Measurements from ENCODE around the gene RASGRF1.
"Not testable (repeated sequence)": the region's sequence is repeated elsewhere in the genome, so short reads cannot be mapped to it uniquely, and the experiment has no call there.

RASGRF1 gene, protein sequence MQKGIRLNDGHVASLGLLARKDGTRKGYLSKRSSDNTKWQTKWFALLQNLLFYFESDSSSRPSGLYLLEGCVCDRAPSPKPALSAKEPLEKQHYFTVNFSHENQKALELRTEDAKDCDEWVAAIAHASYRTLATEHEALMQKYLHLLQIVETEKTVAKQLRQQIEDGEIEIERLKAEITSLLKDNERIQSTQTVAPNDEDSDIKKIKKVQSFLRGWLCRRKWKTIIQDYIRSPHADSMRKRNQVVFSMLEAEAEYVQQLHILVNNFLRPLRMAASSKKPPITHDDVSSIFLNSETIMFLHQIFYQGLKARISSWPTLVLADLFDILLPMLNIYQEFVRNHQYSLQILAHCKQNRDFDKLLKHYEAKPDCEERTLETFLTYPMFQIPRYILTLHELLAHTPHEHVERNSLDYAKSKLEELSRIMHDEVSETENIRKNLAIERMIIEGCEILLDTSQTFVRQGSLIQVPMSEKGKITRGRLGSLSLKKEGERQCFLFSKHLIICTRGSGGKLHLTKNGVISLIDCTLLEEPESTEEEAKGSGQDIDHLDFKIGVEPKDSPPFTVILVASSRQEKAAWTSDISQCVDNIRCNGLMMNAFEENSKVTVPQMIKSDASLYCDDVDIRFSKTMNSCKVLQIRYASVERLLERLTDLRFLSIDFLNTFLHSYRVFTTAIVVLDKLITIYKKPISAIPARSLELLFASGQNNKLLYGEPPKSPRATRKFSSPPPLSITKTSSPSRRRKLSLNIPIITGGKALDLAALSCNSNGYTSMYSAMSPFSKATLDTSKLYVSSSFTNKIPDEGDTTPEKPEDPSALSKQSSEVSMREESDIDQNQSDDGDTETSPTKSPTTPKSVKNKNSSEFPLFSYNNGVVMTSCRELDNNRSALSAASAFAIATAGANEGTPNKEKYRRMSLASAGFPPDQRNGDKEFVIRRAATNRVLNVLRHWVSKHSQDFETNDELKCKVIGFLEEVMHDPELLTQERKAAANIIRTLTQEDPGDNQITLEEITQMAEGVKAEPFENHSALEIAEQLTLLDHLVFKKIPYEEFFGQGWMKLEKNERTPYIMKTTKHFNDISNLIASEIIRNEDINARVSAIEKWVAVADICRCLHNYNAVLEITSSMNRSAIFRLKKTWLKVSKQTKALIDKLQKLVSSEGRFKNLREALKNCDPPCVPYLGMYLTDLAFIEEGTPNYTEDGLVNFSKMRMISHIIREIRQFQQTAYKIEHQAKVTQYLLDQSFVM (N-terminal part only)

DNA sequence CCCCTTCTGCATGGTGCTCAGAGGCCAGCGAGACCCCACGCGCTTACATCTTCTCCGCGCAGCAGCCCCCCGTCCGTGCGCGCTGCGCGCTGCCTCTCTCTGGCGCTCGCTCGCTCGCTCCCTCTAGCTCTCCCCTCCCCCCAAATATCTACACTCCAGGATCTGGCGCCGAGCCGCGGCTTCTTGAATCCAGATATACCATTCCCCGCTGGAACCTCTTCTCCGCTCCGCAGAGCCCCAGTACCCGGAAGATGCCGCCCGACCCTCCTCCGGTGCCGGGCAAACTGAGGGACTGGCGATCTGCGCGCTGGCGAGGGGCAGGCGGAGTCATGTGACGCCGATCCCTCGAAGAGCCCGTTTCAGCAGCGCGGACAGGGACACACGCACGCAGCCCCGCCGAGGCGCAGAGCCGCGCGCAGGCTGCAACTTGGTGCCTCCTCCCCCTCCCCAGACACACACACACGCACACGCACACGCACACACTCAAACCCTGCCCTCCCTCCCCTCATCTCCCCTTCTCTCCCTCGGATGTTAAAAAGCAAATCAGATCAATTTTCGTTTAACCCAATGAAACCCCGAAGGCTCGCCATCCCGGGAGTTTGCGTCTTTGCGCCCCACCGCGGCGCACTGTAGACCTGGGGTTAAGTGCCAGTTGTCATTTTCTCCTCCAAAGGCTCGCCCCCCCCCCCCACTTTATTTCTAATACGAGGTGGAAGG lies at the start of gene RASGRF1:
TSS of gene RASGRF1 (minus strand) at position 294 of the 717 bp plus-strand sequence. CDS start at position 12, 282 bp downstream.
- DNase-seq (ENCODE audit: low spot score): no peak

DNA sequence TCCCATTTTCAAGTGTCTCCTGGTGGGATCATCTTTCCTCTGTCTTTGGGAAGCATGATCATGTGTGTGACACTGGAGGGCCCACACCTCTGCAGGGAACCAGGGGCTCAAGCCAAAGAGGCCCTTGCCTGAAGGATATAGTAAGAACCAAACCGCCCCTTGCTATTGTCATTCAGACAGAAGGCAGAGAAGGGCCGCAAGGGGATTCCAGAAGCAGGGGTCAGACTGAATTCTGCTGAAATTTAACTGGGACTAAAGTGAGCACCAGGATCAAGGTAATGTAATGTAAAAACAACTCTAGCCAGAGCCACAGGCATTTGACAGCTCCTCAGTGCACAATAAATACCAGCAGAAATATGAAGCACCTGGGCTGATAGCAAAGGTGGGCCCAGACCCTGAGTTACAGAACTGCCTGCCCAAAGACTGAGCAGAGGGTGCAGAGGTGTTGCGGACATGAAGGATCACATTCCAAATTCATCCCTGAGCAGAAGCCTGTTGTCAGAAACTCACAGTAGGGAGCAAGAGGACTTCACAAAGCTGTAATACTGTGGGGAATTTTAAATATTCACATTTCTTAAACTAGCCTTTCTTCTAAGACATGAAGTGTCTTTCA lies 46.0 kb upstream of the RASGRF1 start:
- DNase-seq (ENCODE audit: low spot score): no peak

DNA sequence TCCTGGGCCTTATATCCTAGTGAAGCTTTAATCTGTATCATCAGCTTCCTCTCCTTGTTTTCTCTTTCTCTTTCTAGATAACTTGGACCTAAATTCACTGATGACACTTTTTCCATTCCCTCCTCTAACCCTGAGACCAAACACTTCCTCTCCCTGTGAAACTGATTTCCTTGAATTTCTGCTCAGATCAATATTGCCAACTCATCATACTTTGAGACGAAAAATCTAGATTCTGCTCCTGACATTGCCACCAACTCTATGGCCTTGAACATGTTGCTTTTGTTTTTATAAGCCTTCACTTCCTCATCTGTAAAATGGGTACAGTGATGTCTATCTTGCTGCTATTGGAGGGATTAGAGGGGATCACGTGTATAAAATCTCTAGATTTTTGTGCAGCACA lies 42.7 kb upstream of the RASGRF1 start:
- no peak for DNase-seq (ENCODE audit: low spot score)

DNA sequence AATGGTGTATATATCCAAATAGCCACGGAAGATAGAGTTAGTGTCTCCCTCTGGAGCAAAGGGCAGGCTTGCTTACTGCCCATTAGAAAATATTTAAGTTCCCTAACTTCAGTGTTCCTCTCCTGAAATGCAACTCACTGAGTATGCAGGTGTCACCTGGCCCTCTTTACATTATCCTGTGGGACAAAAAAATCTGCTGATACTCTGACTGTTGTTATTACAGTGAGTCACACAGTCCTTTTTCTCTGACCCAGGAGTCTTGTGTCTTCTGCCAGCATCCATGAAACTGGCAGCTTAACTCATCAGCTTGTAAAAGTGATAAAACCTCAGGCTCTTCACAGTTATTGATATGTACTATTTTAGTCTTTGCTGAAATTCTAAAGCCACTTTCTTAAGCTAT lies 42.2 kb upstream of the RASGRF1 start:
- no peak for DNase-seq (ENCODE audit: low spot score)

DNA sequence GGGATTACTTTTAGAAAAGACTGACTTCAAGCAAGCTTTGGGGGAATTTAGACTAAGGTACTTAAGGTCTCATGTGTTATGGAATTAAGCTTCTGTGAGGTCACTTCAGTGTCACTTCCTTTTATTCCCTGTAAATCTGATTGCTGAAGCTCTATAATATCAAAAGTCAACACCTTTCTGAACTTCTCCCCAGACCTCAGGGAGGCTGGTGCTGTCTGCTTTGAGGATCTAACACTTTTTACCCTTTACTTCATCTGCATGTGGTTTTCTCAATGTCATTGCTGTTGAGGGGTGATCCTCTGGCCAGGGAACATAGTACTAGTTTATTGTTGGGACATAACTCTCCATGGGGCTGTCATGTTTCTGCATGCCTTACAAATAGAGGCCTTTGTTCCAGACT lies 41.8 kb upstream of the RASGRF1 start:
- no peak for DNase-seq (ENCODE audit: low spot score)

DNA sequence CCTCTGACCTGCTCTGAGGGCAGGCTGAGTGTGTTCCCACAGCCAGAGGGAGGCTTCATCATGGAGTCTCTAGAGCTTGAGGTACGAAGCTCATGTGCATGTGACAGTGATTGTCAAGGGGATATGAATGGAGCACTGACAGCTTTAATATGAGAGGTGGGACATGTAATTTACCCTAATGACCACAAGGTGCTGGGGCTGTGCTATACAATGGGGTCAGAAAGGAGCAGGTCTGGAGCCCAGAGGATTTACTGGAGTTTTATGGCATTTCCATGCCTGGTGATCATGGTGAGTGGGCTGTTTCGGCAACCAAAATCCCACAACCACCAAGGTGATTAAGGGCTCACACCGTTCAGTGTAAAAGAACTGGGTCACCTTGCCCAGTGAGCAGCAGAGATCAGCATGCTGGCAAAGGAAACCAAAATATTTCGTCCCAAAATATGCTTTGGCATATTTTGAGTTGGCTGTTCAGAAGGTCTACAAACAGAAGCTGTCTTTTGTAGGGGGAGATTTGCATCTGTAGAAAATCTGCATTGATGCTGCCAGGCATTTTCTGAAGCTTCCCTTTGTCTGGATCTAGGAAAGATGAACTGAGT lies 40.1 kb upstream of the RASGRF1 start:
- peak; percentile 7 for DNase-seq (ENCODE audit: low spot score)

DNA sequence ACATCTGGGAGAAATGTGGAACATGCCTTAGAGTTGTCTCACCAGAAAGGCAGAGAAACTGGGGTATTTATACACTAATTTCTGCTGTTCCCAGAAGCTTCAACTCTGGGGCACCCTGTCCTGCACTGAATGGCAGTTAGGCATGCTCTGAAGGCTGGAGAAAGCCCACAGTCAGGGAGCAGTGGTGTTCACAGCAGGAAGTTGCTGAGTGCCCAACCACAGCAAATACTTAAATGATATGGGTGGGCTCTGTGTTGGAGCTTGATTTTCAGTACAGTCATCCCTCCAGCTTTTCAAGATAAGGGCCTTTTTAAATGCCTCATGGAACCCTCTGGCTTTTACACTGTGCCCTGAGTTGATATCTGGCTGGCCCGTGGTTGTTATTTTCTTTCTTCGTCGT lies 38.7 kb upstream of the RASGRF1 start:
- DNase-seq (ENCODE audit: low spot score): no peak

DNA sequence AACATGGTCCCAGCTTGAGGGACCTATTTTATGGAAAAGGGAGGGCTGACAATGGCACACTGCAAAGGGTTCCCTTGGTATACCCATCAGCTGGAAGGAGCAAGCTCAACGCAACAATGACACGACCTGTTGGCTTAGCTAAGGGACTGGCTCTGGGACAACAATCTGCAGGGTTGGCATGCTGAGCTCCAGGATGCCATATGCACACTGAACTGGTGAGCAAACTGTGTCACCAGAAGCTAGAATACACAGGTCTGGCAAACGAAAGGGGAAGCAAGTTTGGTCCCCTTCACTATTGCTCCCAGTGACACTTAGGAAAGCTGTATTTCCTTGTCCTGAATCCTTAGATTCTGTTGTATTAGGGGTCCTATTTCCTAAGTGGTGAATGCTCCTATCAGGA lies 38.0 kb upstream of the RASGRF1 start:
- no peak for DNase-seq (ENCODE audit: low spot score)

DNA sequence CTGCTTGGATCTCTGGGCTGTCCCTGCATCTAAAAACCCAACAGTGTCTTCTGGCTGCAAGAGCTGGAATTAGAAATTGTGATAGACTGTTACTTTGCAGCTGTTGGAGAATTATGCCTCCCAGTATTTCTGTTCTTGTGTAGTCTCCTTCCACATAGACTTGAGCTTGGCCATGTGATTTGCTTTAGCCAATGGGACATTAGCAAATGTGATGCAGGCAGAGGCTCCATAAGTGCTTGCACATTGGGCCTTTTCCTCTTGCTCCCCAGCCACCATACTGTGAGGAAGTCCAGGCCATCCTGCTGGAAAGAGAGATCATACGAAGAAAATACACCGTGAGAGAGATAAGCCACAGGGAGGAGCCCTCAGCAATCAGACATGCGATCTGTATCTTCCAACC lies 33.8 kb upstream of the RASGRF1 start:
- no peak for DNase-seq (ENCODE audit: low spot score)

DNA sequence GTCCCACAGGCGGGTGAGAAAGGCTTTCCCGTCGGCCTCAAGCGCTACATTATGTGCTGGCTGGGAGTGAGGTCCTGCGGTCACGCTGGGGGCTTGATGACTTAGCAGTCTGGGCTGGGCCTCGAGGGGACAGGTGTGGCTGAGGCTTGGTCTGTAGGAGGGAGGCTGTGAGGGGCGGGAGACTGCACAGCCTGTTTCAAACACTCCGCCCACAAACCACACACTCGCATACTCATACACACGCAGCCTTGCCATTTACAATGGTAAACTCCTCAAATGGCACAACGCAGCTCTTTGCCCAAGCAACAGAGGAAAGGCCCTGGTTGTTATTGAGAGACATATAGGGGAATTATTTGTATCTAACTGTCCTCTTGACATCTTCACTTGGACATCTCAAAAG lies 32.4 kb upstream of the RASGRF1 start:
- DNase-seq (ENCODE audit: low spot score): no peak

DNA sequence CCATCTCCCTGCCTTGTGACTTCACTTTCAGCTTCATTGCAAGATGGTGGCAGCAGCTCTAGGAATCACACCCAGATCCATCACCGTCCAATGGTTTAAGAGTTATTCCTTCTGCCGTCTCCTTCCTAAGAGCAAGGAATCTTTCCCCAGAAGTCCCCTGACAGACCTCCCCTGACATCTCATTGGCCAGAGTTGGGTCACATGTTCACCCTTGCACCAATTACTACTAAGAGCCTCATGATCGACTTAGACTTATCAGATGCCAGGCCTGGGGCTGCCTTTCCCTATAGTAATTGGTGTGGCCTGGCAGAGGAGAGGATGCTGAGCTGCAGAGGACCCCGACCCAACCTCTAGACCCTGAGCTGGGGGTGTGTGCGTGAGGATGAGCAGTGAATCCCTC lies 31.8 kb upstream of the RASGRF1 start:
- no peak for DNase-seq (ENCODE audit: low spot score)

DNA sequence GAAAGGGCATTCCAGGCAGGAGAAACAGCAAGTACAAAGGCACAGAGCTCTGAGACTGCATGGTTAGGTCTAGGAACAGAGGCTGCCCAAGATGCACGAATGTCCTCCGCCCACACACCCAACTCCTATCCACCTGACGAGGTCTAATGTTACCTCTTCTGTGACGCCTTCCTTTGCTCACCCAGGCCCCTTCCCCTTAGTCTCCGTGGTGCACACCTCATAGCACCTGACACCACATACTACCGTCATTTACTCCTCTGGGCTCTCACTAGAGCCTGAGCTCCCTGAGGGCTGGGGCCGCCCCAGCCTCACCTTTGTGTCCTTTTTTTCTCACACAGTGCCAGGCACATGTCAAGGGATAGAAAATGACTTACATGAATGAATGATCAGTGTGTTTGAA lies 31.0 kb upstream of the RASGRF1 start:
- DNase-seq (ENCODE audit: low spot score): no peak

DNA sequence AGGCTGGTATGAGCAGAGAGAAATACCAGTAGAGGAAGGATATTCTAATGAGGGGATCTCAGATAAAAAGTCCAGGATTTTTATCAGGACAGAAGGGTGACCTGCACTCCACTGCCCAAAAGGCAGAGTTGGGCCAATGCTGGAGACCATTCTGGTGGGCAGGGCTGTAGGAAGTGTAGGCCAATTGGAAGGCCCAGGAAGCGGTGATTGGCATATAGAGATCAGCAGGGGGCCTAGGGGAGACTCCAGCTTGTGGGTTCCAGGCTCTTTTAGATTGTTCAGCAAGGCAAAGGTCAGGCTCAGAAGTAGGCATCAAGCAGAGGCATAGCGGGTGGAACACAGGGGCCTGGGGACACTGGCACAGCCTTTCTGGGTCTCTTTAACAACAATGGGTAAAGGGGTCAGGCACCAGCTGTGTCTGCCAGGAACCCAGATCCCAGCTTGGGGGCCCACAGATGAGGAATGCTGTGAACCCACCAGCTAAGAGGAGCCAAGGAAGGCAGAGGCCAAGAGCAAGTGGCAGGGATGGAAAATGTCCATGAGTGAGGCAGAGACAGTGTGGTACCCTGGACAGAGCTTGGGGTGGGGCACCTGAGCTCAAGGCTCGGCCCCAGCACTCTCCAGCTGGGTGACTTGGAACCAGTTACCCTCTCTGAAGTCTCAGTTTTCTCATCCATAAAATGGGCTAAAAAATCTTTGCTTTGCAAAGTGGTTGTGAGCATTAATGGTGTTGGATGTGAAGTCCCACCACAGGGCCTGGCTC lies 27.0 kb upstream of the RASGRF1 start:
- no peak for DNase-seq (ENCODE audit: low spot score)

DNA sequence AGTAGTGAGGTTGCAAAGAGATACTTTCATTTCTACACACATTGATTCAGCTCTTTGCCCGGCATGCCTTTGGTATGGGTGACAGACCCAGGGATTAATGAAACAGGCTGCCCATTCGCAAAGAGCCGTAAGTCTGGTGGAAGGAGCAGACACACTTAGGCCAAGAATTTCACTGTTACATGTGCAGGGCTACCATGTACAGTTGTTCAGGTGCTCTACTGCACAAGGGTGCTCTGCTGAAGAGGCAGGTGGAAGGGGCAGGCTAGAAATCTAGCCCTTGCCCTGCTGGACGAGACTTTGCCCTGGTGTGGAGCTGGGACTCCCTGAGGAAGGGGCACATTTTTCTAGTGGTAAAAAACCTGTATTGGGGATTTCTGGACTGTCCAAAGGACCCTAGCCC lies 26.2 kb upstream of the RASGRF1 start:
- DNase-seq (ENCODE audit: low spot score): no peak

DNA sequence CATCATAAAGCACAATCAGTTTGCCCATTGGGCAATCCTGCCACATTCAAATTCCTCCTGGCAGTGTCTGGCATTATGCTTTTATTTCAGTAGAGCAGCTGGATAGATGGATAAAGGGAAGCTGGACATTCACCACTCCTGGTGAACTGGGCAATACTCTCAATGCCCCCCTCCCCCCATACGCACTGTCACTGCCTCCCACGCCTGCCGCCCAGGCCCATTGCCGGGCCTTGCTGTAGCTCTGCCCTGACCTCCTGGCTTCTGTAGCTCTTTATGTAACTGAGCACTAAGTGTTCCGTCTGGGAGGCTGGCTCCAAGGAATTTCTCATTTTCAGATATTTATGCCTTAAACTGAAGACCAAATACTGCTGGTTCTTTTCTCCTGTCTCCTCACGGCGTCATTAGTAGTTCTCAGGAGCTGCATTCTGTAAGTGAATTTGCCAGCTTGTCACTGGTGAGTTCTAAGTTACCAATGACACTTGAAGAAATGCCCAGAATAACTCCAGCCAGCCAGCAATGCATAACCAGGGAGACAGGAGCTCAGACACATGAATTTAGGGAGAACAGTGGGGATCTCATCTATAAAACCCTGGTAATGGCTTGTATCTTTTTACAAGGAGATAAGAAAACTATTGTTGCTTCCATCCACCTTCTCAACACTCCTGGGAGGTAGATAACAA lies 25.5 kb upstream of the RASGRF1 start:
- DNase-seq (ENCODE audit: low spot score): no peak

DNA sequence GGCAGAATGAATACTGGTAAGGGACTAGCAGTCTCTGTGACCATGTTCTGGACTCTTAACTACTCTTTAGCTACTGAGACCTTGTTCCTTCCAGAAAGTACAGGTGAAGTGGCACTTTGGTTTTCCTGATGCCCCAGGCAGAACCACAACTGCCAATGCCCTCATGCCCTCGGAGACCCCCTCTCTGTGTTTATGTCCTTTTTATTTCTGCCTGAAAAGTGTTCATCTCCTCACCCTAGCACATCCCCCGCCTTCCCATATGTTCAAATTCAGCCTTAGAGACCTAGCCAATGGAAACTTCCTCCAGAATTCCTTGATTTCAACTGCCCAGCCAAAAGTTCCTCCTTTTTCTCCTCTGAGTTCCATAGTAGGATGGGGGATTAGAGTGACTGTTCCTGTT lies 23.3 kb upstream of the RASGRF1 start:
- no peak for DNase-seq (ENCODE audit: low spot score)

DNA sequence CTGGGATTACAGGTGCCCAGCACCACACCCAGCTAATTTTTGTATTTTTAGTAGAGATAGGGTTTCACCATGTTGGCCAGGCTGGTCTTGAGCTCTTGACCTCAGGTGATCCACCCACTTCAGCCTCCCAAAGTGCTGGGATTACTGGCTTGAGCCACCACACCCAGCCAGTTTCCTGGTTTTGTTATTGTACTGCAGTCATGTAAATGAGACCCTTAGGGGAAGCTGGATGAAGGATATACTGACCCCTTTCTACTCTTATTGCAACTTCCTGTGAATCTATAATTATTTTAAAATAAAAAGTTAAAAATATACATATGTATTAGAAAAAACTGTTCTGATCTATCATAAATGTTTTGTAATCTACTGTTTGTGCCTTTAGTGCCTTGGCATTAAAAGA lies 20.8 kb upstream of the RASGRF1 start:
- DNase-seq (ENCODE audit: low spot score): not testable (repeated sequence)

DNA sequence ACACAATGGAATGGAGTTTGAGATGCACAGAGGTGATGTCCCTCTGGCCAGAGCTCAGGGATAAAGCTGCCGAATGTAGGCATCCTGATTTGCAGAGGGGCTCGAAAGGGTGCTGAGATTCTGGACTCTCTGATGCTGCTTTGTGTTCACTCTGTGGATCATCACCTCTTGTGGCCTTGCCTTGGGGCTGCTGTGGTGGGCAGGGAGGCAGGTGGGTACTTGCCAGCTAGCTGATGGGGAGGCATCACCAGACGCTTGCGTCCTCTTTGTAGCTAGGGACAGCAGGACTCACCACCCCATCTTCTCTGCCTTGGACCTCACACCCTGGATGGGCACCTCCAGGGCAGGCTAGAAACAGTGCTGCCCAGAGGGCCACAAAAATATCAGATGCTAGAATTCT lies 14.6 kb upstream of the RASGRF1 start:
- DNase-seq (ENCODE audit: low spot score): no peak

DNA sequence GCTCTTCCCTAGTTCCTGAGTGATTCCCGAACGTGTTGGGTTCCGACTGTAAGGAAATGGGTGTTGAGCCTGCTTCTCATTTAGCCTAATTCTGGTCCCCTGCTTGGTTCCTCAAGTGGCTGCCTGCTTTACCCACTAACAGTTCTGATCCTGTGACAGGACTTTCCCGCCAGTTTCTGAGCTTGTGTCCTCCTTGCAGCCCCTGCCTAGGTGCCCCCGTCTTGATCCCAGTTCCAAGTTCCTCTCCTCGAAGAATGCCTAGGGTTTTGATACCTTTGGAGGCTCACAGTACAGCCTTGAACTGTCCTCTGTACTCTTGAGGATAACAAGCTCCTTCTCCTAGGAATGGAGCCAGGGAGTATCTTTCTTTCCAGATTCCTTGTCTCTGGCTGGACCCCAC lies 12.0 kb upstream of the RASGRF1 start:
- DNase-seq (ENCODE audit: low spot score): no peak

All from hematopoietic multipotent progenitor cell treated with erythropoietin and hydrocortisone succinate and interleukin-3 and kit ligand, for 15 days (in vitro differentiated cells).